VCaP (cell line): ENCODE data around the gene PHC3.
A peak's percentile ranks its signal among the peaks of the same experiment; 100 is the strongest.
"Not testable (repeated sequence)": the region's sequence is repeated elsewhere in the genome, so short reads cannot be mapped to it uniquely, and the experiment has no call there.

Source experiments
- H3K27ac ChIP-seq: fragments of 450-650 bp; 2 replicates; pipeline ENCODE4 v1.5.1; 2017
- TF ChIP-seq, protein P1 (sequence below): fragments of 450-650 bp; conservative IDR thresholded peaks from 2 replicates; pipeline ENCODE4 v1.5.1; 2017; ENCODE audit warnings: mild to moderate bottlenecking, moderate library complexity

PHC3 gene

GRCh38 chr3:170221924-170222646 is 40.6 kb upstream of the PHC3 start, which contains the start of gene PRKCI:
Gene PRKCI (plus strand): TSS chr3:170222424. CDS start chr3:170222670, 246 bp downstream.
- H3K27ac ChIP-seq = peak within 1 kb of the TSS; percentile 93
- TF ChIP-seq, protein P1, sequence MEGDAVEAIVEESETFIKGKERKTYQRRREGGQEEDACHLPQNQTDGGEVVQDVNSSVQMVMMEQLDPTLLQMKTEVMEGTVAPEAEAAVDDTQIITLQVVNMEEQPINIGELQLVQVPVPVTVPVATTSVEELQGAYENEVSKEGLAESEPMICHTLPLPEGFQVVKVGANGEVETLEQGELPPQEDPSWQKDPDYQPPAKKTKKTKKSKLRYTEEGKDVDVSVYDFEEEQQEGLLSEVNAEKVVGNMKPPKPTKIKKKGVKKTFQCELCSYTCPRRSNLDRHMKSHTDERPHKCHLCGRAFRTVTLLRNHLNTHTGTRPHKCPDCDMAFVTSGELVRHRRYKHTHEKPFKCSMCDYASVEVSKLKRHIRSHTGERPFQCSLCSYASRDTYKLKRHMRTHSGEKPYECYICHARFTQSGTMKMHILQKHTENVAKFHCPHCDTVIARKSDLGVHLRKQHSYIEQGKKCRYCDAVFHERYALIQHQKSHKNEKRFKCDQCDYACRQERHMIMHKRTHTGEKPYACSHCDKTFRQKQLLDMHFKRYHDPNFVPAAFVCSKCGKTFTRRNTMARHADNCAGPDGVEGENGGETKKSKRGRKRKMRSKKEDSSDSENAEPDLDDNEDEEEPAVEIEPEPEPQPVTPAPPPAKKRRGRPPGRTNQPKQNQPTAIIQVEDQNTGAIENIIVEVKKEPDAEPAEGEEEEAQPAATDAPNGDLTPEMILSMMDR = no peak

- TF ChIP-seq, protein P1 = no peak
- no peak overlapping the region for H3K27ac ChIP-seq
Observed at GRCh38 chr3:170220871-170221270, 39.3 kb upstream of the PHC3 start.

- TF ChIP-seq, protein P1 = no peak
- no peak overlapping the region for H3K27ac ChIP-seq
Observed at GRCh38 chr3:170219850-170220249, 38.3 kb upstream of the PHC3 start.

DNA sequence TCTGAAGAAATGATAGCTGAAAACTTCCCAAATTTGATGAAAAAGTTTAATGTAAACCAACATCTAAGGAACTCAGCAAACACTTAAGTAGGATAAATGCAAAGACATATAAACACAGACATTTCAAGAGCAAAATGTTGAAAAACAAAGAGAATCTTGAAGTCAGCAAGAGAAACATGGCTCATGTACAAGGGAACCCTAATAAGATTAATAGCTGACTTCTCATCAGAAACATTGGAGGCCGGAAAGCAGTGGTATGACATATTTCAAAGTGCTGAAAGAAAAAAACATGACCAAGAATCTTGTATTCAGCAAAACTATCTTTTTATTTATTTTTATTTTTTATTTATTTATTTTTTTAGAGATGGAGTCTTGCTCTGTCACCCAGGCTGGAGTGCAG is 30.1 kb upstream of the PHC3 start:
- H3K27ac ChIP-seq = no peak overlapping the region
- TF ChIP-seq, protein P1 = no peak

GRCh38 chr3:170207717-170208116 is 26.2 kb upstream of the PHC3 start:
- TF ChIP-seq, protein P1 = no peak

GRCh38 chr3:170206164-170206762 is 24.7 kb upstream of the PHC3 start:
- H3K27ac ChIP-seq = not testable (repeated sequence)

More at GRCh38 chr3:170207717-170208116, 26.2 kb upstream of the PHC3 start:
- H3K27ac ChIP-seq = no peak overlapping the region

DNA sequence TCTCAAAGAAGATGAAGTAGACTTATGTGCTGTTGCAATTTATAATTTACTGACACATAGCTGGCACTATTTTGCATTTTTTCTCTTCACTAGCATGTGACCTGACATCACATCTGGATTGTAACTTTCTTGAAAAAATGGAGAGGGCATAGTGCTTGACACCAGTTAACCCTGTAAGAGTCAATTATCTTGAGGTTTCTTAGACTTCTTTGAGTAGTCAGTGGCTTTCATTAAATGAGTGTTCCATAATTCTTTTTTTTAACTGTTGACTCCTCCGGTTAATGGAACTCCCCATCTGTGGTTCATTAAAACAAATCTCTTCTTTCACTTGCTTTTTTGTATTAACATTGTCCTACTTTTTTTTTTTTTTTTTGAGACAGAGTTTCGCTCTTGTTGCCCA is 23.8 kb upstream of the PHC3 start:
- no peak overlapping the region for H3K27ac ChIP-seq
- TF ChIP-seq, protein P1 = no peak

DNA sequence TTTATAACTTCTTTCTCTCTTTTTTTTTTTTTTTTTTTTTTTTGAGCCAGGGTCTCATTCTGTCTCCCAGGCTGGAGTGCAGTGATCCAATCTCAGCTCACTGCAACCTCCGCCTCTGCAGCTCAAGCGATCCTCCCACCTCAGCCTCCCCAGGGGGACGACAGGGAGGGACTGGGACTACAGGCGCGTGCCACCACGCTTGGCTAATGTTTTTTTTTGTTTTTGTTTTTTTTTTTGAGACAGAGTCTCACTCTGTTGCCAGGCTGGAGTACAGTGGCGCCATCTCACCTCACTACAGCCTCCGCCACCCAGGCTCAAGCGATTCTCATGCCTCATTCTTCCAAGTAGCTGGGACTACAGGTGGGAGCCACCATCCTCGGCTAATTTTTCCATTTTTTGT is 23.0 kb upstream of the PHC3 start:
- H3K27ac ChIP-seq = no peak overlapping the region
- TF ChIP-seq, protein P1 = no peak
